HG02571 (cell line): ENCODE measurements around the gene SEMA3E.
"Not testable (repeated sequence)": the region's sequence is repeated elsewhere in the genome, so short reads cannot be mapped to it uniquely, and the experiment has no call there.

Source experiments
- ATAC-seq: cut with Tn5 transposase; IDR thresholded peaks from one replicate; pipeline ENCODE4 v1.9.1; 2021; ENCODE audit warnings: mild to moderate bottlenecking, moderate library complexity; ENCODE audit not compliant: unreplicated experiment

Gene SEMA3E

GRCh38 chr7:83648464-83649241 is at the start of gene SEMA3E:
TSS of gene SEMA3E (minus strand) at chr7:83649139.
- no peak for ATAC-seq

DNA sequence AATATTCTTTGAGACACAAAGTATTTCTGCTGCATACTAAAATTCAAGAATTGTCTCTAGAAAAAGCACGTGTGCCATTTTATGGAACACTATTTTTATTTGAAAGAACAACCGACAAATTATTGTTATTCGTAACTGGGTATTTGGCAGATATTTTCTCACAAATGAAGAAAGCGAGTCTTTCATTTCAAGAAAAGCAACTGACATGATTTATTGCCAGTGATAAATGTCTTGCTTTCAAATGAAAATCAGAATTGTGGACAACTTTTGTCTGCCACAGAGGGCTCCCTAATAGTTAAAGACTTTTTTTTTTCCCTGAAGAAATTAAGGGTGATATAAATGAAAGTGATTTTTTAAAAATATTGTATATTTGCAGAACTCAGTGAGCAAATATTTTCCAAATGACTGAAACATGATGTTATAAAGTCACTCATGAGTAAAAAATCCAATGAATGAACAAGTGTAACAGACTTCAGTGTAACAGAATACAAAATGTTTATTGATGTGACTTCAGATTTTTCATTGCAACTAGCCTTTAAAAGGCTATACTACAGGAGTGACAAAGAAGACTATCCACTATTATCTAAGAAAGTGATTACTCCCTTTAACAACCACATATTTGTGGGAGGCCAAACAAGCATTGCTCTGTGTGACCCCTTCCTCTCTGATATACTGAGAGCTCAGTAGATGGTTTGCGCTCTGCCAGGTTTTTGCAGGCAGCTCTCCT is 49.0 kb upstream of the SEMA3E start:
- ATAC-seq, result no peak

DNA sequence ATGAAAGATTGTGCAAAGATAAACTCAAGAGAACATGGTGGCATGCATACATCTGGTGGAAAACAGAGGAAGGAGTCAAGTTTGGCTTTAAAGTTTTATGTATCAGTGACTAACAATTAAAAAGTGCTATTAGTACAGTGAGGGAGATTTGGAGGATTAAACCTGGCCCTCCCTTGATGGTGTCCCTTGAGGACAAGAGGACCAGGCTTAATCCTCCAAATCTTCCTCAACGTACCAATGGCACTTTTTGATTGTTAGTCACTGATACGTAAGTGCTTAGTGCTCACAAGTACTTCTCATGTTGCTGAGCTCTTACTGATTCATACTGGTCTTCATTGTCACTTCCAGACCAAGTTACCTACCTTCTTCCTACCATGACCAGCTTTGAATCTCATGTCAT is 47.2 kb upstream of the SEMA3E start:
- no peak for ATAC-seq

GRCh38 chr7:83695128-83695960 is 46.4 kb upstream of the SEMA3E start:
- ATAC-seq, result no peak

GRCh38 chr7:83693256-83693655 is 44.3 kb upstream of the SEMA3E start:
- ATAC-seq, result no peak

DNA sequence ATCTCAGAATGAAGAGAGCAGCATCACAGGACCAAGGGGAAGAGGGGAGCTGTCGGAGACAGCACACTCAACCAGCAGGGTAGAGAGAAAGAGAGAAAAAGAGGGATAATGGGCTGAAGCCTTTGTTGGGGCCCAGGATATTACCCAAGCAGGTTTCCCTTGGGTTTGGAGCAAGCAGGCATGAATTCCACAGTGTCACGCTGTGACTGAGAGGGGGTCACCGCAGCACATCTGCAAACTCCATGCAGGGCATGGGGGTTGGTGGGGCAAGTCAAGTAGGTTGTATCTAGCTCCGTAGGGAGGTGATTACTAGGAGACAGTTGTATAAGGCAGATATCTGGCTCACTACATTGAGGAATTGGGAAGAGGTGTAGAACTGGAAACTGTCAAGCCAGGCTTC is 42.2 kb upstream of the SEMA3E start:
- no peak for ATAC-seq

DNA sequence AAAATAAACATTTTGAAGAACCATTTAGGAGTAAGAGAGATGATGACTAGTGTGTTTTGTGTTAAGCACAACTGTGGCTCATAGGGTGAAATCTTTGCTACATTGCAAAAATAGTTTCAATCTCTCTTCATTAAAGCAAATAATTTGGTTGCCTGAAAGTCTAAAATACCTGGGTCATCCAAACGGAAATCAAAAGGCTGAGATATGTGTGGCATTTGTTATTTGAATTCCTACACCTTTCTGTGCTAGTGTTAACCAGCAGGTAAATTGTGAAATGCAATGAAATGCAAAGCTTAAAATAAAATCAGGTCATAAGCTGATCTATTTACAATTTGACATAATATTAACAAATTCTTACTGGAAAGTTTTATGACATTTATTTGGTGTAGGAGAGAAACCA is 40.9 kb upstream of the SEMA3E start:
- ATAC-seq, result no peak

DNA sequence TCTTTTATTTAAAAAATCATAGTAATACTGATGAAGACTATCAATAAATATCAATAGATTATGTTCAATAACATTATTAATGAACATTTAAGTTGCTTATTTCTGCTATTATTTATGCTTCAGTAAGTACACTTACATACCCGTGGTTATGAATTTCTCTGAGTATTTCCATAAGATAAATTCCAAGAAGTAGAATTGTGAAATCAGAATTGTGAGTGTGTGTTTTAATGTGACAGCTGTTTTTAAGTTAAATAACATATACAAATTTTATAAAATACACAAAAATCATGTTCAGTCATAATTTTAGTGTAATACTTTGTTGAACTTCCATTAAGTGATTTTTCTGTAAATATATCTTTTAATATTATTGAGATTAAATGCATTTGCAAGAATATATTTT is 37.5 kb upstream of the SEMA3E start:
- ATAC-seq, result no peak

GRCh38 chr7:83684928-83685327 is 36.0 kb upstream of the SEMA3E start:
- no peak for ATAC-seq

GRCh38 chr7:83681200-83681778 is 32.4 kb upstream of the SEMA3E start:
- ATAC-seq, result no peak

DNA sequence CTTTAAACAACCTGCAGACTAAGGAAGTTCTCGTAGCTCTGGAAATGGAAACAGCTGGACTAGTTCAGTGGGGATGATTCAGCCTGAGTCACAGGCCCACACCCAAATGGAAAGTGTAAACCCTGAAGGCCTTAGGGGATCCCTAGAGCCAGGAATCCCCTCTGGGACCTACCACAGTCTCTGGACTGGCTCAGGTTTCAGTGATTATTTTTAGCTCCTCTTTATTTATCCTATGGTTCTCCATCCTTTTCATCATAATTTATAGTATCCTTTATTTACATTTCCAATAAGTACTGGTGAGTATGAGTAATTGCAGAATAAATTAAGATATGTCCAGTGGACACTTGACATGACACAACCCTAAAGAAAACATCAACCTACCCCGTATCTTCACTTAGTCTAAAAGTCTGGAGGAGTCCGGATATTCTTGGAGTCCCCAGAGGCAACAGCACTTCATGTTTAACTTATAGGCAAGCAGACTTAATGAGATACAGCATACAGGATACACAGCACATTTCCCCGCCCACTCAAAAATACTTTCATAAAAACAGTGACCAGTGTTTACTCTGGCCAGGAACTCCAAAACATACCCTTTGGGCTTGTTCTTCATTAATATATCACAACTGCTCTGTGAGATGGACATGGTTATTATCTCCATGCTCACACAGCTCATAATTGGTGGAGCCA is 28.4 kb upstream of the SEMA3E start:
- no peak for ATAC-seq

DNA sequence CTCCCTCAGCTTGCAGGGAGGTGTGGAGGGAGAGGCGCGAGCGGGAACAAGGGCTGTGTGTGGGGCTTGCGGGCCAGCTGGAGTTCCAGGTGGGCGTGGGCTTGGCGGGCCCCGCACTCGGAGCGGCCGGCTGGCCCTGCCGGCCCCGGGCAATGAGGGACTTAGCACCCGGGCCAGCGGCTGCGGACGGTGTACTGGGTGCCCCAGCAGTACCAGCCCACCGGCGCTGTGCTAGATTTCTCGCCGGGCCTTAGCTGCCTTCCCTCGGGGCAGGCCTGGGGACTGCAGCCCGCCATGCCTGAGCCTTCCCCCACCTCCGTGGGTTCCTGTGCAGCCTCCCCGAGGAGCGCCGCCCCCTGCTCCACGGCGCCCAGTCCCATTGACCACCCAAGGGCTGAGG is 24.4 kb upstream of the SEMA3E start:
- not testable (repeated sequence) for ATAC-seq

GRCh38 chr7:83672157-83672556 is 23.2 kb upstream of the SEMA3E start:
- ATAC-seq, result no peak

GRCh38 chr7:83663131-83663530 is 14.2 kb upstream of the SEMA3E start:
- no peak for ATAC-seq

DNA sequence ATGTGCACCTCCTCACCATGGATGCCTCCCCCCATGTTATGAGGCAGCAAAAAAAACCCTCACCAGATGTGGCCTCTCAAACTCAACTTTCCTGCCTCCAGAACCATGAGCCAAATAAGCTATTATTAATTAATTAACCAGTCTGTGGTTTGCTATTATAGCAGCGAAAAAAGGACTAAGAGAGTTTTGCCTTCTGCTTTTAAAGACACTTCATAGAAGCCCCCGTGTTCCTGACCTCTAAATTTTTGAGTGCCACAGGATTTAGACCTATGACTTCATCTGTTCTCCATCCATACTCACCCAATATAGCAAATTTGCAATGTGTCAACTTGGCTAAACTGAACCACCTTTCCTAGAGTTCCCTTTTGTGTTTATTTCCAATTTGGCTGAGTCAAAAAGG is 9.2 kb upstream of the SEMA3E start:
- ATAC-seq, result no peak

DNA sequence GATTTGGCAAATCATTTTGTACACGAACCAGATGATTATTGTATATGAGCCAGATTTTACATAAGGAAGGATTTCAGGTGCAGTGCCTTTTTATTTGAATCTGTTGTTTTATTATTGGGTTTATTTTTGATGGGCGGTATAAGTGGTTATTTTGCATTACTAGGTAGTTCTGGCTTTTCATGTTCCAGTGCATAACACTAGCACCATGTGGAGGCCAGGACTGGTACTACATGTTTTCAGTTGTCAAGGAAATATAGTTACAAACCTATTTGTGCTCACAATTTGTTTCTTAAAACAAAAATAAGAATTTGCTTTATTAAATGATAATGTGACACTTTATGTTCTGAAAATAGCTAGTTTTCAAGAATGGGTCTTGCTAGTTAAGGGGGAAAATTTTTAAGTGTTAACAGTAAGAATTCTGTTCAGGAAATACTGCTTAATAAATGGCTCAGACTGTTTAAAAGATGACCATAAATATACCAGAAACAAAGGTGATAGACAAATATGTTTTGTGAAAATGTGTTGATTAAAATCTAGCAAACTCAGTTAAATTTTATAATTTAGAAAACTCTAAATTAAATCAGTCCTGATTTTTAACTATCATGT is 7.1 kb upstream of the SEMA3E start:
- ATAC-seq, result no peak

GRCh38 chr7:83652481-83652880 is 3.5 kb upstream of the SEMA3E start:
- no peak for ATAC-seq

- no peak for ATAC-seq
Measured at GRCh38 chr7:83649701-83650100, 762 bp upstream of the SEMA3E start.

DNA sequence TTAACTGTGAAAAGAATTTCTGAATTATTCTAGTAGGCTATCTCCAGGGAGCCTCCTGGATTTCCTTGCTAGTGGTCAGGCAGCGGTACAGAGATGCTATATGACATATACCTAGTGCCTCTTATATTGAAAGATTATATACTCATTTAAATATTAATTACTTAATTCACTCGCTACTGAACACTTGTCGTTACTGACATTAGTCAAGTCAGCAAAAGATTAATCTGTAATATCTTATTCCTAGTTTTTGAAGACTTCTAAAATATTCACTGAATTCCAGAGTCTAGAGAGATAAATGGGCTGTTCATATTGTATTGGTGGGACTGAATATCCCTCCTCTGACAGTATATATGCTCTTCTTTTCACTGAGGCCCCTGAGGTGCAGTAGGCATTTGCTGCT is 2.9 kb downstream of the SEMA3E start:
- no peak for ATAC-seq

GRCh38 chr7:83643739-83644138 is 5.2 kb downstream of the SEMA3E start:
- ATAC-seq, result no peak
